Neuronal stem cell (in vitro differentiated cells): Measurements from ENCODE around the gene HDAC9.
A peak's percentile ranks its signal among the peaks of the same experiment; 100 is the strongest.

Experiments used
- DNase-seq: peaks from one replicate; pipeline ENCODE4 v3.0.0-alpha.2; 2013; ENCODE audit warnings: low spot score
- H2AFZ ChIP-seq: one replicate; pipeline ENCODE4 v1.6.1; 2013; ENCODE audit warnings: mild to moderate bottlenecking, low read length, inconsistent platforms
- H2AK5ac ChIP-seq: 2 replicates; pipeline ENCODE4 v1.6.1; 2013; ENCODE audit warnings: low read depth, mild to moderate bottlenecking, inconsistent platforms, low read length, moderate library complexity, mixed read lengths
- H2BK120ac ChIP-seq: 2 replicates; pipeline ENCODE4 v1.6.1; 2013; ENCODE audit warnings: low read depth, mild to moderate bottlenecking, inconsistent platforms, low read length, moderate library complexity, mixed read lengths
- H2BK12ac ChIP-seq: one replicate; pipeline ENCODE4 v1.6.1; 2013; ENCODE audit warnings: low read length, inconsistent platforms
- H2BK15ac ChIP-seq: 2 replicates; pipeline ENCODE4 v1.6.1; 2013; ENCODE audit warnings: mild to moderate bottlenecking, low read length, inconsistent platforms, mixed read lengths
- H2BK5ac ChIP-seq: one replicate; pipeline ENCODE4 v1.6.1; 2013; ENCODE audit warnings: inconsistent platforms, mild to moderate bottlenecking, low read length, moderate library complexity
- H3K14ac ChIP-seq: one replicate; pipeline ENCODE4 v1.6.1; 2013; ENCODE audit warnings: low read length, inconsistent platforms
- H3K18ac ChIP-seq: 2 replicates; pipeline ENCODE4 v1.6.1; 2013; ENCODE audit warnings: low read length, inconsistent platforms
- H3K23ac ChIP-seq: 2 replicates; pipeline ENCODE4 v1.6.1; 2013; ENCODE audit warnings: low read depth, mild to moderate bottlenecking, mixed read lengths, low read length, inconsistent platforms; ENCODE audit not compliant: poor library complexity
- H3K27ac ChIP-seq: replicated peaks from 3 replicates; pipeline ENCODE4 v1.5.1; 2013; ENCODE audit warnings: low read length, inconsistent platforms
- H3K27me3 ChIP-seq, 3 experiments: 2 replicates each; pipeline ENCODE4 v1.6.1; 2013; ENCODE audit warnings: low read length in 3 of 3, mild to moderate bottlenecking in 2 of 3, inconsistent platforms in 1 of 3, low read depth in 1 of 3, mixed read lengths in 1 of 3, moderate library complexity in 1 of 3; ENCODE audit not compliant: control insufficient read depth in 3 of 3, insufficient read depth in 3 of 3
- H3K36me3 ChIP-seq, 2 donors: replicated peaks in 1 of 2; 2 replicates each; pipeline ENCODE4 v1.6.1; 2013; ENCODE audit warnings: low read length in 2 of 2; ENCODE audit not compliant: control insufficient read depth in 2 of 2, insufficient read depth in 2 of 2
- H3K4ac ChIP-seq: 2 replicates; pipeline ENCODE4 v1.6.1; 2013; ENCODE audit warnings: inconsistent platforms, mild to moderate bottlenecking, low read length, moderate library complexity
- H3K4me1 ChIP-seq, 2 donors: 1 replicate in 1 of 2; 2 replicates in 1 of 2; pipeline ENCODE4 v1.6.1; 2013; ENCODE audit warnings: low read length in 2 of 2, low read depth in 1 of 2; ENCODE audit not compliant: control insufficient read depth in 2 of 2, insufficient read depth in 1 of 2
- H3K4me2 ChIP-seq: one replicate; pipeline ENCODE4 v1.6.1; 2013; ENCODE audit warnings: mild to moderate bottlenecking, low read length, inconsistent platforms; ENCODE audit not compliant: insufficient read depth, poor library complexity, severe bottlenecking
- H3K4me3 ChIP-seq, 2 donors: 2 replicates each; pipeline ENCODE4 v1.5.1; 2013; ENCODE audit warnings: low read length in 2 of 2, mild to moderate bottlenecking in 2 of 2, inconsistent platforms in 1 of 2, moderate library complexity in 1 of 2
- H3K79me1 ChIP-seq: one replicate; pipeline ENCODE4 v1.6.1; 2013; ENCODE audit warnings: low read depth, mild to moderate bottlenecking, inconsistent platforms, low read length, moderate library complexity
- H3K9ac ChIP-seq: one replicate; pipeline ENCODE4 v1.6.1; 2013; ENCODE audit warnings: mild to moderate bottlenecking, low read depth, low read length, inconsistent platforms; ENCODE audit not compliant: poor library complexity
- H3K9me3 ChIP-seq, 2 donors: replicated peaks in 1 of 2; 2 replicates each; pipeline versions ENCODE3 to v1.6.1; 2013; ENCODE audit warnings: low read length in 2 of 2, mild to moderate bottlenecking in 2 of 2, inconsistent platforms in 1 of 2, low read depth in 1 of 2, mixed read lengths in 1 of 2, moderate library complexity in 1 of 2; ENCODE audit not compliant: control insufficient read depth in 2 of 2, insufficient read depth in 1 of 2
- H4K8ac ChIP-seq: one replicate; pipeline ENCODE4 v1.6.1; 2013; ENCODE audit warnings: low read depth, mild to moderate bottlenecking, inconsistent platforms, low read length, moderate library complexity
- H4K91ac ChIP-seq: one replicate; pipeline ENCODE4 v1.6.1; 2013; ENCODE audit warnings: low read length, low read depth, mild to moderate bottlenecking, inconsistent platforms; ENCODE audit not compliant: poor library complexity
- WGBS, 2 donors: extraction: QIAGEN DNeasy Blood & Tissue Kit; methylation state at CpG; one replicate each; pipeline ENCODE4 v1.1.7; 2013; ENCODE audit warnings: missing lambda C conversion rate in 2 of 2, mixed read lengths in 1 of 2; ENCODE audit not compliant: insufficient read length in 2 of 2, insufficient replicate concordance in 1 of 2; ENCODE audit errors: extremely low coverage in 2 of 2; 5-methylcytosine and 5-hydroxymethylcytosine counted together

The HDAC9 gene

DNA sequence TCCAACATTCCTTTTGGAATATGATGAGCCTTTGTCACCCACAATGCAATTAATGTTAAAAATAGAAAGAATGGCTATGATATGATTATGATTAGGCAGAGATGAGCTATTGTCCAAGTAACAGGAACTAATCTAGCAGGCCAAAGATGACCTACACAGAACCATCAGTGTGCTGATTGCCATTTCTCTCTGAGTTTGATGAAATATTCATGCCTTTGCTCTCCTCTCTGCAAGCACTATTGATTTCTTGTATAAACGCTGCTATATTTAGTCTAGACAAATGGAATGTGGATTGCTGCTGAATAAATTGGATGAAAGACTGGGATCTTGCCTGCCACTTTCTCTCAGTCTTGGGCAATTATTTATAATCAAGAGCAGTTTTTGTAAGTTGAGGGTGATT is 85.4 kb downstream of the HDAC9 start:
- peaks cover 0 to 8% of the 10 kb centered on the region in 2 donors for H3K4me1 ChIP-seq
- no peaks in the 10 kb centered on the region for H3K9me3 ChIP-seq
- no peak overlapping the region for H2BK5ac ChIP-seq
- H3K18ac ChIP-seq: no peak overlapping the region
- no peaks in the 10 kb centered on the region for H3K36me3 ChIP-seq
- H3K4ac ChIP-seq: no peak overlapping the region
- H4K91ac ChIP-seq: no peak overlapping the region
- H3K79me1 ChIP-seq: peaks cover 2% of the 10 kb centered on the region
- no peak overlapping the region for H3K4me2 ChIP-seq
- no peak overlapping the region for H3K27ac ChIP-seq
- H3K27me3 ChIP-seq: no peaks in the 10 kb centered on the region
- WGBS, 2 donors: no CpG with 5 or more reads among the region's 1 CpG
- DNase-seq: no peak
- no peak overlapping the region for H2BK120ac ChIP-seq
- no peak overlapping the region for H4K8ac ChIP-seq
- no peak overlapping the region for H3K14ac ChIP-seq
- no peak overlapping the region for H3K23ac ChIP-seq
- H3K4me3 ChIP-seq: no peak overlapping the region
- no peak overlapping the region for H3K9ac ChIP-seq
- H2BK12ac ChIP-seq: no peak overlapping the region
- no peak overlapping the region for H2BK15ac ChIP-seq
- H2AK5ac ChIP-seq: no peak overlapping the region
- H2AFZ ChIP-seq: peak overlapping the region; percentile 33

DNA sequence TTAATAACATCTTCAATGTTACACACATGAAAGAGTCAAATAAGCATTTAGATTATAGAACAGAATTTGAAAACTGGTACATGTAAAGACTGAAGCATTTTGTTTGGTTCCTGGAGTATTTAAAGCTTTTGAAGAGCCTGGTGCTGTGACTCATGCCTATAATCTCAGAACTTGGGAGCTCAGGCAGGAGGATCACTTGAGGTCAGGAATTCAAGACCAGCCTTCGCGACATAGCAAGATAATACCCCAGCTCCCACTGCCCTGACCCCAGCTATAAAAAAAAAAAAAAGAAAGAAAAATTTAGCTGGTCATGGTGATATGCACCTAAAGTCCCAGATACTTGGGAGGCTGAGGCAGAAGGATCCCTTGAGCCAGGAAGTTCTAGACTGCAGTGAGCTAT is 87.8 kb downstream of the HDAC9 start:
- Histone ChIP-seq H4K91ac (no peak overlapping the region), H3K14ac (no peak overlapping the region), H3K36me3 (no peaks in the 10 kb centered on the region), H2AK5ac (no peak overlapping the region), H3K4me3 (no peak overlapping the region), H3K4ac (no peak overlapping the region), H3K23ac (no peak overlapping the region), H2AFZ (no peak overlapping the region), H3K18ac (no peak overlapping the region), H2BK120ac (no peak overlapping the region), H3K4me1 (peaks cover 0 to 8% of the 10 kb centered on the region in 2 donors), H4K8ac (no peak overlapping the region), H3K27me3 (no peaks in the 10 kb centered on the region), H3K9ac (no peak overlapping the region), H2BK12ac (no peak overlapping the region), H3K4me2 (no peak overlapping the region), H2BK15ac (no peak overlapping the region), H3K9me3 (no peaks in the 10 kb centered on the region), H3K79me1 (peaks cover 2% of the 10 kb centered on the region), H3K27ac (no peak overlapping the region), H2BK5ac (no peak overlapping the region)
- WGBS, 2 donors: no CpG with 5 or more reads among the region's 2 CpGs
- DNase-seq: no peak

DNA sequence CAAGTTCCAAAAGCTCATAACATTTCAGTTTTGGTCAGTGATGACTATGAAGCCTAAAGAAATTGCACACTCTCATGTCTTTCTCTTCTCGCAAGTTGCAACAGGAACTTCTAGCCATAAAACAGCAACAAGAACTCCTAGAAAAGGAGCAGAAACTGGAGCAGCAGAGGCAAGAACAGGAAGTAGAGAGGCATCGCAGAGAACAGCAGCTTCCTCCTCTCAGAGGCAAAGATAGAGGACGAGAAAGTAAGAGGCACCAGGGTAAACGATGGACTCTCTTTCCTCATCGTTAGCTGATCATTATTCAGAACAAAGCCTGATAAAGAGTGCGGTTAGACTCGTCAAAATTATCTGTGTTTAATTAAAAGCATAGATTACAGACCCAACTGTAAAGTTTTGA is 94.7 kb downstream of the HDAC9 start:
- Histone ChIP-seq H4K8ac (no peak overlapping the region), H3K23ac (no peak overlapping the region), H3K4me3 (no peak overlapping the region), H2BK15ac (no peak overlapping the region), H3K79me1 (no peaks in the 10 kb centered on the region), H2BK5ac (no peak overlapping the region), H3K18ac (no peak overlapping the region), H3K9ac (no peak overlapping the region), H3K4me1 (no peaks in the 10 kb centered on the region), H3K27me3 (no peaks in the 10 kb centered on the region), H3K9me3 (no peaks in the 10 kb centered on the region), H3K4me2 (no peak overlapping the region), H2AK5ac (no peak overlapping the region), H2BK12ac (no peak overlapping the region), H3K36me3 (peaks cover 0 to 3% of the 10 kb centered on the region in 2 donors), H2BK120ac (no peak overlapping the region), H3K27ac (no peak overlapping the region), H3K14ac (no peak overlapping the region), H4K91ac (no peak overlapping the region), H3K4ac (no peak overlapping the region), H2AFZ (no peak overlapping the region)
- no CpG with 5 or more reads among the region's 7 CpGs for WGBS, 2 donors
- no peak for DNase-seq

DNA sequence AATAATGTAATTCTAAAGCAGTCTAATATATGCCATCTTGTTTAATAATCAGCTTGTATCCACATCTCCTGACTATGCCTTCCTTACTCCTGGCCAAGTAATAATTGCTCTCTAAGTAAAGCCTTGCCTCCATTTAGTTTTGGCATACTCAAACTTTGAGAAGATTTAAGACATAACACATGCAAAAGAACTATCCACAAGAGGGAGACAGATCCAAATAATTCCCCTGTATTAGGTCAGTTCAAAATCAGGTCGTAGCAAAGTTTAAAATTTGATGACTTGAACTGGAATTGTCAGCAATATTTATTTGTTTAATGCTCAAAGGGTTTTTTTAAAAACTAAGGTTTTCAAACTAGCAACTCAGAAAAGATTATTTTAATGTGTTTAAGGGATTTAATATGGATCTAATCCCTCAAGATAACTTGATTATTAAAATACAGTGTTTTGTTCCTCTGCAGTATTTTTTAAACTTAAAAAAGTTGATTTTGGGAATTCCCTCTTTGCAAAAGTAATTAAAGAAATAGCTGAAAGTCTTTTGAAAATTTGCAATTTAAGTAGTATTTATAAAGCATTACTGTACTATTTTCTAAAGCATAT is 95.3 kb downstream of the HDAC9 start:
- Histone ChIP-seq H2AFZ (no peak overlapping the region), H3K23ac (no peak overlapping the region), H3K4ac (no peak overlapping the region), H2BK12ac (no peak overlapping the region), H3K27ac (no peak overlapping the region), H3K4me3 (no peak overlapping the region), H3K9me3 (no peaks in the 10 kb centered on the region), H3K4me1 (no peaks in the 10 kb centered on the region), H2BK120ac (no peak overlapping the region), H2BK15ac (no peak overlapping the region), H4K8ac (no peak overlapping the region), H3K27me3 (no peaks in the 10 kb centered on the region), H3K18ac (no peak overlapping the region), H3K9ac (no peak overlapping the region), H3K14ac (no peak overlapping the region), H3K36me3 (peaks cover 0 to 3% of the 10 kb centered on the region in 2 donors), H2BK5ac (no peak overlapping the region), H3K79me1 (no peaks in the 10 kb centered on the region), H3K4me2 (no peak overlapping the region), H2AK5ac (no peak overlapping the region), H4K91ac (no peak overlapping the region)
- peak; percentile 14 for DNase-seq
- no CpG with 5 or more reads among the region's 1 CpG for WGBS, 2 donors
